Activated CD4-positive, alpha-beta T cell treated with anti-CD3 and anti-CD28 coated beads, Interleukin-10, Interleukin-2, amounts not matched to agents 100 ng/mL and 50 ng/mL, durations not matched to agents 16 hours and 8 hours (primary cell): ENCODE data around the gene GRK1.

Experiments used
- DNase-seq: peaks from one replicate; pipeline ENCODE4 v3.0.0-alpha.2; 2020

The GRK1 gene

DNA sequence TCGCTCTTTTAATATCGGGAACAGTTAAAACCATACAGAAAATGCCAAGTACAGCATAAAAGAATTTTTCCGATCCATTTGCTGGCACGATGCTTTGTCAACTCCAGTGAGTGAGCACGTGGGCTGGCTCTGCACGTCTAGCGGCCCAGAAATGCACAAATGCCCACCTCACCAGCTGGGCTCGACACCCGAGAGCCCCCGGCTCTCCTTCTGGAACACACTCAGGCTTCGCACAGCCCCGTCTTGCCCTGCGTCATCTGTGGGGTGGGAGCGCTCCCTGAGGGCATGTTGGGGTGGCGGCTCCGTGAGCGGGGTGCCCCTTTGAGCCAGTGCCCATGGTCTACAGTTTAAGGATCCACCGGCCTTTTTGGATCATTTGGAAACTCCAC is 33.5 kb upstream of the GRK1 start:
- no peak for DNase-seq

DNA sequence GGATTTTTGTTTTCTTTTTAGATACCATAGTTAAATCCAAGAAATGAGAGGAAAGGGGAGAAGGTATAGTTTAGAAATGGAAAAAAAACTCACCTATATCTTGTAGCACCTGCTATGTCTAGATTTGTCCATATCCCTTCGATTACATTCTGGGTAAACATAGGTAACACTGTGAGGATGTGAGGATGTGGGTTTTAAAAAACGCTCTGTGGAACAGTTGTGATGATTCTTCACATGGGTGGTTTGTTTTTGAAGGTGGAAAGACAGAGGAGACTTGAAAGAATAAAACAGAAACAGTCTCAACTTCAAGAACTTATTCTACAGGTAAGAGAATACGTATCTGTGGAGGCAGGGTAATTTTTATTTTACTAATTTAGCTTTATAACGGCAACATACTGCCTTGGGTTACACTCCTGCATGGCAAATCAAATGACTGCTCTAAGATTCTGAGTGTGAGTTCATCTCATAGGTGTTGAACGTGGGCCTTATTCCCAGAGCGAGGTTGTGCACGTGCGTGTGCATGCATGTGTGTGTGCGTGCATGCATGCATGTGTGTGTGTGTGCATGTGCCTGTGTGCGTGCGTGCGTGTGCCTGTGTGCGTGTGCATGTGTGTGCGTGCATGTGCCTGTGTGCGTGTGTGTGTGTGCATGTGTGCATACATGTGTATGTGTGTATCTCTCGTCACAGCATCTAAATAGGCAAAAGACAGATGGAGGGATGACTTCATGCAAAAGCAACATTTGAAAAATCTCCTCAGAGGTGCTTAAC is 32.6 kb upstream of the GRK1 start:
- no peak for DNase-seq

DNA sequence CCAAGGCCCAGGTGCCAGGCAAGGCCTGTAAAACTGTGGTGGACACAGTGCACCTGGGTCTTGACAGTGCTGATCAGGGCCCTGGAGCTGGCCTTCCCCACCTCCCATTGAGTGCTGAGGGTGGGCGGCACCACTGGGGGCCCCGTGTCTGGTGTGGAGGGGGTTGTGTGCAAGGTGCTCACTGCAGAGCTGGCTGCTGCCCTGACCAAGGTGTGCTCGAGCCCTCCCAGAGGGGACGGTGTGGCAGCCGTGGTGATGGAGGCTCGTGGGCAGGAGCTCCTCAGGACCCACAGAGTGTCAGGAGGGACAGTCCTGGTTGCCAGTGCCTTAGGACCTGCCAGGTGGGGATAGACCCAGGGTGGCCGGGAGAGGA is 32.0 kb upstream of the GRK1 start:
- no peak for DNase-seq

DNA sequence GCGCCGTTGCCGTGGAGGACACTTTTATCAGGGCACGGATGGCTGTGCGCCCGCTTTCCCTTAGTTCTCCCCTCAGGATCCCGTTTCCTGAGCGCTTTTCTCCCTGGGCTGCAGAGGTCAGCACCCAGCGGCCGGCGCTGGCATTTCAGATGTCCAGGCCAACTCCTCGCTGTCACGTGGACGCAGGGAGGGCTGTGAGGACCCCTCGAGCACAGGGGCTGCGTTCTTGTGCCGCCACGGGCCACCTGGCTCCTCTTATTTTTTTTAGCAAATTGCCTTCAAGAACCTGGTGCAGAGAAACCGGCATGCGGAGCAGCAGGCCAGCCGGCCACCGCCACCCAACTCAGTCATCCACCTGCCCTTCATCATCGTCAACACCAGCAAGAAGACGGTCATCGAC is 31.3 kb upstream of the GRK1 start:
- DNase-seq = no peak

DNA sequence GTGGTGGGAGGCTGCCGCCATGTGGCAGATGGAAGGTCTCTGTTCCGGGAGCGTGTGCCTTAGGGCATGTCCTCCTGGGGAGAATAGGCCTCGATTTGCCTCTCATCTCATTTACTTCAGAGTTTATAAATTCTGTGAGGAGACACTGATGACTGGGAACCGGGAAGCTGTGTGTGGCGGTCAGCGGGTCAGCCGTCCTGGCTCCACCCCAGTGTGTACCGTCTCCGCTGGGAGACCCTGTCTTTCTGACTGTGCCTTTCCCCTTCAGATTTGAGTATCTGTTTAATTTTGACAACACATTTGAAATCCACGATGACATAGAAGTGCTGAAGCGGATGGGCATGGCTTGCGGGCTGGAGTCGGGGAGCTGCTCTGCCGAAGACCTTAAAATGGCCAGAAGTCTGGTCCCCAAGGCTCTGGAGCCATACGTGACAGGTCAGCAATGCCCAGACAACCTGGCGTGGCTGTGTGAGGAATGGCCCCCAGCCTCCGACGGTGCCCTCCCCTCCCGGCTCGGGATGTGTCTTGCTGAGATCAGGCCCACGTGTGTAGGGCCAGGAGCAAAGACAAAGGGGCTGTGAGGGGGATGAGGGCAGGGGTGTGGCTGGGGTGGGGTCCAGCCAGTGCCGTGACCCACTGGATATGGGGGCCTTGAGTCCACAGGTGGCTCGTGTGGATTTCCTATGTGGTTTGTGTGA is 30.6 kb upstream of the GRK1 start:
- no peak for DNase-seq

DNA sequence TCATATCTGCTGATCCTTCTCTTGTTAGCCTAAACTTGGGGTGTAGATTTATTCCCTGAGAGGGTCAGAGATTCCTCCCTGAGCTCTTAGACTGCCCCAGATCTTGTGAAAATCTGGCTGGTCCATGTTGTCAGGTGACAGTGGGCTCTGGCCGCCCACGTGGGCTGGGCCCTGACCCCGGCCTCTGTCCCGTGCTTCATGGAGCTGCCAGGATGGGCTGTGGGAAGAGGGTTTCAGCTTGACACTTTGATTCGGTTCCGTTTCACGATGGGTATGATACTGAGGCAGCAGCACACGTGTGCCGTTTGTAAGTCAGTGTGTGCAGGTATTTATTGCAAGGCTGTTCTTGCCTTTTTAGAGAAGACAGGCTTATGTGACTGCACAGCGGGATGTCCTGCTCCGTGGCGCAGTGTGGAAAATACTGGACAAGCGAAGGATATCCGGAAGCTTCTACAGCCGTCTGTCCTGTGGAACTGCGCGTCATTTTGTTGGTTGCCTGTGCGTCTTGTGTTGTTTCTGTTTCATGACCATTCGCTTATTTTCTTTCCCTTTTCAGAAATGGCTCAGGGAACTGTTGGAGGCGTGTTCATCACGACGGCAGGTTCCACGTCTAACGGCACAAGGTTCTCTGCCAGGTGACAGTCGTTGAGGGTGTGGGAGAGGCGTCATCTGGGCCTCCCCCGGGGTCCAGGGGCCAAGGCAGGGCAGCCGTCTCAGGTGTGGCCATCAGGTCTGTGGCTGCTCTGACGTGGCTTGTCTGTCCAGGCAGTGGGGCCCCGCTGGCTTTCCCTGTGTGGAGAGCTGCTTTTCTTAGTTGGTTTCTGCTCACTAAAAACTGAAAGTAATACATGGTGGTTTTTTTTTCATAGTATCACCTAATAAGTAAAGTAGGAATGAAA is 29.5 kb upstream of the GRK1 start:
- DNase-seq = no peak

DNA sequence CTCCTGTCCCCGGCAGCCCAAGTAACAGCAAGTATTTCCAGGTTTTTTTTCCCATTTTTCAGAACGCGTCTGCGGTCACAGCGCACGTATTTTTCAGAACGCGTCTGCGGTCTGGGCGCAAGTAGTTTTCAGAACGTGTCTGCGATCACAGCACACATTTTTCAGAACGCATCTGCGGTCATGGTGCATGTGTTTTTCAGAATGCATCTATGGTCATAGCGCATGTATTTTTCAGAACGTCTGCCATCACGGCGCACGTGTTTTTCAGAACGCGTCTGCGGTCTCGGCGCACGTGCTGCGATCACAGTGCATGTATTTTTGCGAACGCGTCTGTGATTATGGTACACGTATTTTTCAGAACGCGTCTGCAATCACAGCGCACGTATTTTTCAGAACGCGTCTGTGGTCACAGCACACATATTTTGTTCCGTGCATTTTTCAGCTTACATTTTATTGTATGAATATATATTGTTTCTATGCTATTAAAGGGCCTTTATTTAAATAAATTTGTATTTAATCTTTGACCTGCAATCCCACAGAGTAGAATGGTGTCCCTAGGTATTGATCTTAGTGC is 28.8 kb upstream of the GRK1 start:
- no peak for DNase-seq

DNA sequence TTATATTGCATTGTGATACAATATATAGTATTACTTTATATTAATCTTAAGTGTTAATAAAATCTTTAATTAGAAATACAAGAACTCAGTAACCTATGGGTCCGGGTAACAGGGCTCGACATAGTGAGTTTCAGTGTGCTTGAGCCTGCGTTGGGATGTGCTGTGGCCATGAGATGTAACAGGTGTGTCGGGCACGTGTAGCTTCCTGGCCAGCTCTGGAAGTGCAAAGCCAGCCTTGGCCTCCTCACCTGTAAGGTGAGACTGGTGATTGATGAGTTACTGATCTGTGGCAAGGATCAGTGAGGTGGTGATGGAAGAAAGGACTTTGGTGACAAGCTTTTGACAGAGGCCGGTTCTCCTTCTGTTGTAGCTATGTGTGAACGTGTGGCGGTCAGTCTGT is 28.2 kb upstream of the GRK1 start:
- DNase-seq = no peak

DNA sequence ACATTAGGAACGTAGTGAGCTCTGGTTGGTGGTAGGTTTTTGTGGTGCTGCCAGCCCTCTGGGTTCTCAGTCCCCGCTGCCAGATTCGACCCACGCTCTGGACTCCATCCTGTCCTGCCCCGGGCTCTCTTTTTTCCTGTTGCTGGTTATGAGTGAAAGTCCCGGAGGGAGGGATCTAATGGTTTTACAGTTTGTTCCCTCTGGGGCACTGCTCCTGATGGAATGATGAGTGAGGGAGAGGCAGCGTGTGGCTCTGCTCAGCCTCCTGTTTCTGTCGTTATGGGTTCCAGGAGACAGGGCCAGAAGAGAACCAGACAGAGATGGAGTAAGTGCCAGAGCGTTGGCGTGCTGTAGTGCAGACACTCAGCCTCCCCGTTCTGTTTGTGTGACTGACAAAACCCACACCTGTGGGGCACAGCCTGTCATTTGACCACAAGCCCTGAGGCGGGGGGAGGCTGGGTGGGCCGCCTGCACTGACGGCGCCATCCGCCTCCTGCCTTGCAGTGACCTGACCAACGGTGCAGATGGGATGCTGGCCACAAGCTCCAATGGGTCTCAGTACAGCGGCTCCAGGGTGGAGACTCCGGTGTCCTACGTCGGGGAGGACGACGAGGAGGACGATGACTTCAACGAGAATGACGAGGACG is 27.3 kb upstream of the GRK1 start:
- no peak for DNase-seq

DNA sequence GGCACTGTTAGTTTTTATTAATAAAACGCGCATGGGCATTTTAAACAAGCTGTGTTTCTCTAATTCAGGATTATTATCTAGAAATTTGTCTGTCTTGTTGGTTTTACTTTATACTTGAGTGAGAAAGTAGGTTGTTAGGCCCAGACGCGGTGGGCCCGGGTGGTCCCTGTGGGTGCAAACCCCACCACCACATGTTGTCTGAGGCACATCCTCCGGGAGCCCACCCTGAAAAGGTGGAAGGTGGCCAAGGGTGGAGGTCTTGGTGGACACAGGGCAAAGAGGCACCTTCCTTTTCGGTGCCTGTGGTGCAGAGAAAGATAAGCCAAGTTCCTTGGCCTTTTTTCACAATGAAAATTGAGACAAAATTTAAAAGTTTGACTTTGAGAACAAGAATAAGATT is 25.6 kb upstream of the GRK1 start:
- no peak for DNase-seq

DNA sequence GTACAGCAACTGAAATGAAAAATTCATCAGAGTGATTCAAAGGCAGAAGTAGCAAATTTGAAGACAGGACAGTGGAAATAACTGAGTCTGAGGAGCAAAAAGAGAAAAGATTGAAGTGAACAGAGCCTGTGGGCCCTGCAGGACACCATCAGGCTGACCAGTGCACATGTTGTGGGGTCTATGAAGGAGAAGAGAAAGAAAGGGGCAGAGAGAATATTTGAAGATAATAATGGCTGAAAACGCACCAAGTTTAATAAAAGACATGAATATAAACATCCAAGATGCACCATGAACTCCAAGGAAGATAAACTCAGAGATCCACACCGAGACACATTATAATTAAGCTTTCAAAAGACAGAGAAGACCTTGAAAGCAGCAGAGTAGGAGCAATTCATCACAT is 24.5 kb upstream of the GRK1 start:
- no peak for DNase-seq

DNA sequence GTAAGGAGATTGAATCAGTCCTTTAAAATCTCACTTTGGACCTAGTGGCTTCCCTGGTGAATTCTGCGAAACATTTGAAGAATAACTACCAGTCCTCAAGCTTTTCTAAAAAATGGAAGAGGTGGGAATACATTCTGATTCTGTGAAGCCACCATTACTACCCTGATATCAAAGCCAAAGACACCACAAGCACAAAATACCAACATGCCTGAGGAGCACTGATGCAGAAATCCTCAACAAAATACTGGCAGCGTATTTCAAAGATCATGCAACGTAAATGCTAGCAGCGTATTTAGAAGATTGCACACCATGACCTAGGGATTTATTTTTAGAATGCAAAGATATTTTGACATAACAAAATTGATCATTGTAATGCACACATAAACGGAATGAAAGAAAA is 23.4 kb upstream of the GRK1 start:
- no peak for DNase-seq

DNA sequence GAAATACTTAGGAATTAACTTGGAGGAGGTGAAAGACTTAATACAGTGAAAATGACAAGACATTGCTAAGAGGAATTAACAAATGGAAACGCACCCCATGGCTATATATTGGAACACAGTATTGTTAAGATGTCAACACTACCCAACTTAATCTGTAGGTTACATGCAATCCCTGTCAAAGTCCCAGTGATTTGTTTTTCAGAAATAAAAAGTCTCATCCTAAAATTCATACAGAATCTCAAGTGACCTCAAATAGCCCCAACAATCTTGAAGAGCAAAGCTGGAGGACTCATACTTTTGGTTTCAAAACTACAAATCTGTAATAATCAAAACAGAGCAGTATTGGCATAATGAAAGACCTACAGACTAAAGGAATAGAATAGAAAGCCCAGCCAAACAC is 22.2 kb upstream of the GRK1 start:
- no peak for DNase-seq

DNA sequence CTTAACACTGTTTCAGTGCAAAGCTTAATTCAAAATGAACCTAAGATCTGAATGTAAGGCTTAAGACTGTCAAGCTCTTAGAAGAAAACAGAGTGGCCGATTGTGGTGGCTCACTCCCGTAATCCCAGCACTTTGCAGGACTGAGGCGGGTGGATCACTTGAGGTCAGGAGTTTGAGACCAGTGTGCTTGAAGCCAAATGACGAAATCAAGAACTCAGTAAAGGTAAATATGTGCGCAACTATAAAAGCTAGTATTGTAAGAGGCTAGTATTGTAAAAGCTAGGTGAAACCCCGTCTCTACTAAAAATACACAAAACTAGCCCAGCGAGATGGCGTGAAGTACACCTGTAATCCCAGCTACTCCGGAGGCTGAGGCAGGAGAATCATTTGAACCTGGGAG is 21.7 kb upstream of the GRK1 start:
- no peak for DNase-seq

DNA sequence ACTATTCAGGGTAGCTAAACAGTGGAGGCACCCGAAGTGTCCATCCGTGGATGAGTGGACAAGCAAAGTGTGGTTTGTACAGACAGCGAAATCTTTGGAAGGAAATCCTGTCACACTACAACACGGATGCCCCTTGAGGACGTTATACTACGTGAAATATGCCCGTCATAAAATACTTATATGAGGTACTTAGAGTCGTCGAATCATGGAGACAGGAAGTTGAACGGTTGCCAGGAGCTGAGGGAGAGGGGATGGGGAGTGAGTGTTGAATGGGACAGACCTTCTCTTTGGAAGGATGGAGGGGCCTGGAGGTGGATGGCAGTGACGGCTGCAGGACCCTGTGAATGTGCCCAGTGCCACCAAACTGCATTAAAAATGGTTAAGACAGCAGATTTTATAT is 20.6 kb upstream of the GRK1 start:
- DNase-seq = no peak

DNA sequence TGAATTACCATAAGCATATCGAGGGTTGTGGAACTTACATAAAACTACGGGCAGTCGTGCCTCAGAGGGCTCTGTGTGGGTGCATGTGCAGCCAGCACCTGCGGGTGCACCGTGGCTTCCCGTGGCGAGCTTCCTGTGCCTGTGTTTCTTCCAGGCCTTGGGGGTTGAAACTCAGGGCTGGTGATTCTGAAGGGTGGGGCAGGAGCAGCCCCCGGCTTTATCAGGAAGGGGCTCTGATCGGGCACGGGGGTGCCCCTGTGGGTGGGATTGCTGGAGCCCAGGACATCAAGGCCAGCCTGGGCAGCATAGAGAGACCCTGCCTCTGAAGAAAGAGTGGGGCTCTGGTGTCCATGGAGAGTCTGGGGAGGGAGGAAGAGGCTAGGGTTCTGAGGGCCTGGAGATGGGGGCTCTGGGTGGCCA is 20.1 kb upstream of the GRK1 start:
- no peak for DNase-seq

DNA sequence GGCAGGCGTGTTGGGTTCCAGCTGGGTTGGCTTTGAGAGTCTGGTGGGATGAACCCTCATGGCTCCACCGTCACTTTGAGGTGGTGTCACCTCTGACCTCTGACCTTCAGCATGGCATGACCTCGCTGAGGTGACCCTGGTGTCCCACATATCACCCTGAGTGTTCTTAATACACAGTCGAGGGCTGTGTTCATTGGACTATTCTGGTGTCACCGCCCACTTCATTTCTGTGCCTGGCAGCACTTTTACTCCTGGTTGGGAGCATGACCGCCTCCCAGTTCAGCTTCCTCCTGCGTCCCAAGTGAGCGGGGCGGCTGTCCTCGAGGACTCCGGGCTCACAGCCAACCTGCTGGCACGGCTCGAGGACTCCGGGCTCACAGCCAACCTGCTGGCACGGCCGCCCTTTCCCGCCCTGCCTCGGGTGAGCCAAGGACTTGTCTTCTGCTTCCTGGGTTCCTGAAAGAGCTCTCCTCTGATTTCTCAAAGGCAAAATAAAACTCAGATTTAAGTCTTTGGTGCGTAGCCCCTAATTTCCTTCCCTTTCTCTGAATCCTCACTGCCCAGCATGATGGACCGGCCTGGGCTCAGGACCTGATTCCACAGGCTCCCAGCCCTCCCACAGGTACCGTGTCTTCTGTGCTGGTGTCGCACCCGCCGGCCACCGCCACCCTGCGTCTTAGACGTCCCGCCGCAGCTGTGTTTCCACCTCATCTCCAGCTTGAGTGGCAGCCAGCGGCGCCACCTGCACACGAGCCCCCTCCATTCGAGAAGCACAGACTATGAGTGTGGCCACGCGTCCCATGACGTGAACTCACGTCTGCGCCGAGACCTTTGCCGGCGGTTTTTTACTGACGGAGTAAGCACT is 19.4 kb upstream of the GRK1 start:
- no peak for DNase-seq

DNA sequence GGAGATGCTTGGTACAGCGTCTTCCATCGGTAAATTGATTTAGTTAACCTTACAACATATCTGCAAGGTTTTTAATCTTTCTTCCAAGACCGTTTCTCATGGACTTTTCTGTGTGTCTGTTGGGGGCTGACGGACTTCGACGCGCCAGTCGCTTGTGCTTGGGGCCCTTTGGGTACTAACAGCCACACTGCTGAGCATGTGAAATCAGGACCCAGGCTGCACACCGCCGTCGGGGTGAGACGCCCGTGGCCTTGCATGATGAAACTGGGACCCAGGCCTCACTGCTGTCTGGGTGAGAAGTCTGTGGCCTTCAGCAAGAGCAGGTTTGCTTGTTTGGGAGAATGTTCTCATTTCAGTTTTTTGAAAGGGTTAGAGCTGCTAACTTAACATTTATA is 18.8 kb upstream of the GRK1 start:
- no peak for DNase-seq

DNA sequence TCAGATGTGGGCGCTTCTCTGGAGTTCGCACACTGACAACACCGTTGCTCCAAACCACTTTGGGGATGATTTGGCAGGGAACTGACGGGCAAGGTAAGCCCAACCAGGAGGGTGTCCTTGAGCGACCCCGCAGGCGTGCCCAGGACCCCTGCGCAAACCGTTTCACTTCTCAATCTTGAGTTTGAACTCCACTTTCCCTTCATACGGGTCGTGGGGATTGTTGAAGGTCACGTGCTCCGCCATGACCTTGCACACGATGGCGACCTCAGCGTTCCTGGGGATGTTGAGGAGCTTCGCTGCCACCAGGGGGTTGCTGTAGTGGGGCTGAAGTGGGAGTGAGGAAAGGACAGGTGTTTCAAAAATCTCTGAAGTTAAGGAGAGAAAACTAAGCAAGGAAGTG is 17.8 kb upstream of the GRK1 start:
- DNase-seq = no peak

DNA sequence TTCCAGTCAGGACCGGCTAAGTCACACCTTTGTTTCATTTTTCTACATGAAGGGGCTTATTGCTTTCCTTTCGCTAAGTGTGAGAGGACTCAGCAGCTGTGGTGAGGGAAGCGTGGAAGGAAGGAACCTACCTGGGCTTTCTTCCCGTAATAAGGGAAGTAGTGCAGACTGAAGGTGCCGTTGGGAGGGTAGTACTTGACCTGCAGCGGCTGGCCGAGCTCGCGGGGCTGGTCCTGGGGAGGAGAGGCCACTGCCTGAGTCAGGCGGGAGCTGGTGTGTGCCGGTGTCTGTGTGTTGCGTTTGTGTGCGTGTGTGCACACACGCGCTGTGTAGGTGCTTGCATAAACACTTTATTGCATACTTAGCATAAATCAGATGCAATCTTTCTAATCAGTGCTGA is 16.7 kb upstream of the GRK1 start:
- DNase-seq = no peak

DNA sequence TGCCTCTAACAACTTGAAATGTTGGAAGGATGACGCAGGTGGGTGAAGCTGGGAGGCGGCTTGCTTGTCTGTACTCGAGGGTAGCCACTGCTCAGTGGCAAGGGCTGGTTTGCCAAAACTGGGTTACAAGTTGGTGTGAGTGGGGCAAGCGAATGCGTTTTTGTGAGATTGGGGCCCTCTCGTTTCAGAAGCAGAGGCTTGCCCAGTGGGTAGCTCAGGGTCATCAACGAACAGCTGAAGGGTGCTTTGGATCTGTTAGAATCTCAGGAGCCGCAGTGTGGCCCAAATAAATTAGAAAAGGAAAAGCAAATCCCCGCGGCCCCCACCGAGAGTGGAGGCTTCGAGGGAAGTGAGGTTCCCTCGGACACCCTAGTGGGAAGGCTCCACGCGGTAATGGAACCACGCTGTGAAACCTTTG is 16.3 kb upstream of the GRK1 start:
- no peak for DNase-seq
